GM12878 (cell line): ENCODE results near the gene IFT52. TPM values are rescaled to one million over a fixed set of nuclear protein-coding genes. Genes with fewer than 3 reads are reported as not detected.

ENCODE experiments used
- ATAC-seq: fragments of 200-7000 bp; cut with Tn5 transposase; 3 replicates; pipeline ENCODE4 v1.9.1; 2020; ENCODE audit warnings: mild to moderate bottlenecking, moderate library complexity
- BruUV-seq: library from RNA; stranded (reverse); fragments of 400-500 nt; replicated peaks from 2 replicates; lab custom pipeline; 2021; lab: Mats Ljungman, UMichigan
- CTCF ChIA-PET: fragments of 300-600 bp; sonication (Branson Sonifier 250); formaldehyde crosslinking; extraction: SDS; loops from one replicate; lab custom pipeline; 2021; ENCODE audit warnings: inconsistent platforms; lab: Yijun Ruan, JAX
- POLR2A ChIA-PET: fragments of 350-600 bp; formaldehyde crosslinking; extraction: SDS; loops from one replicate; lab custom pipeline; 2021; ENCODE audit warnings: inconsistent platforms; lab: Charles Lee
- RAD21 ChIA-PET: fragments of 300-600 bp; sonication (Branson Sonifier 250); formaldehyde crosslinking; loops from one replicate; lab custom pipeline; 2023; ENCODE audit warnings: antibody characterized with exemption; ENCODE audit not compliant: unreplicated experiment; lab: Charles Lee
- SMC1A ChIA-PET: fragments of 300-600 bp; sonication (Branson Sonifier 250); formaldehyde crosslinking; loops from one replicate; lab custom pipeline; 2023; ENCODE audit not compliant: unreplicated experiment, uncharacterized antibody; lab: Charles Lee
- DNase-seq: peaks from one replicate; pipeline ENCODE4 v3.0.0-alpha.2; 2011; ENCODE audit warnings: low read depth, low spot score
- FAIRE-seq: peaks from 3 replicates; lab custom pipeline; 2011; peaks lifted over from hg19 to GRCh38; lab: Jason Lieb, UNC
- H2AFZ ChIP-seq: 2 replicates; pipeline ENCODE4 v1.6.0; 2011; ENCODE audit warnings: low read depth, low read length, control low read depth; ENCODE audit not compliant: control insufficient read depth
- H3K27ac ChIP-seq: 2 replicates; pipeline ENCODE4 v1.5.1; 2011; ENCODE audit warnings: control low read depth; ENCODE audit not compliant: control insufficient read depth, insufficient read depth
- H3K27me3 ChIP-seq, 2 experiments: replicated peaks in 1 of 2; 2 replicates each; pipeline versions ENCODE4 v1.6.0 to v1.6.1; 2011; ENCODE audit warnings: low read length in 1 of 2; ENCODE audit not compliant: control insufficient read depth in 2 of 2, insufficient read depth in 2 of 2
- H3K36me3 ChIP-seq, 2 experiments: 2 replicates each; pipeline ENCODE4 v1.5.1; 2011; ENCODE audit warnings: low read length in 1 of 2; ENCODE audit not compliant: control insufficient read depth in 2 of 2, insufficient read depth in 2 of 2
- H3K4me1 ChIP-seq: 2 replicates; pipeline ENCODE4 v1.6.1; 2011; ENCODE audit warnings: mild to moderate bottlenecking, low read length, moderate library complexity, mixed read lengths; ENCODE audit not compliant: control insufficient read depth, insufficient read depth
- H3K4me2 ChIP-seq: 2 replicates; pipeline ENCODE4 v1.6.0; 2011; ENCODE audit warnings: control low read depth; ENCODE audit not compliant: control insufficient read depth, insufficient read depth
- H3K4me3 ChIP-seq: fragments of 200-600 bp; sonication (generic); 2 replicates; pipeline ENCODE4 v1.5.1; 2016
- H3K79me2 ChIP-seq: 2 replicates; pipeline ENCODE4 v1.6.0; 2011; ENCODE audit warnings: low read length; ENCODE audit not compliant: control insufficient read depth, insufficient read depth
- H3K9ac ChIP-seq: 2 replicates; pipeline ENCODE4 v1.8.0; 2011; ENCODE audit warnings: low read length, control low read depth, mixed read lengths; ENCODE audit not compliant: control insufficient read depth, insufficient read depth
- H3K9me3 ChIP-seq: replicated peaks from 3 replicates; pipeline ENCODE4 v1.5.1; 2011; ENCODE audit warnings: mild to moderate bottlenecking, low read length; ENCODE audit not compliant: control insufficient read depth, insufficient read depth
- H4K20me1 ChIP-seq: 2 replicates; pipeline ENCODE4 v1.6.0; 2011; ENCODE audit not compliant: control insufficient read depth, insufficient read depth
- BCL11A ChIP-seq: IDR thresholded peaks from 2 replicates; pipeline ENCODE4 v1.6.1; 2011; ENCODE audit warnings: low read depth, low read length
- BCL3 ChIP-seq: IDR thresholded peaks from 2 replicates; pipeline ENCODE4 v1.6.1; 2011; ENCODE audit warnings: borderline replicate concordance, low read depth, mild to moderate bottlenecking, moderate library complexity, low read length; ENCODE audit not compliant: insufficient read depth, poor library complexity, severe bottlenecking
- BMI1 ChIP-seq: fragments of 450-650 bp; IDR thresholded peaks from 2 replicates; pipeline ENCODE4 v1.6.1; 2016; ENCODE audit warnings: mild to moderate bottlenecking, moderate library complexity, borderline replicate concordance
- CTCF ChIP-seq, 3 experiments: IDR thresholded peaks in 2 of 3; conservative IDR thresholded peaks in 1 of 3; 2 replicates each; pipeline ENCODE4 v1.5.1; 2011; ENCODE audit warnings: low read depth in 3 of 3, low read length in 3 of 3, mild to moderate bottlenecking in 3 of 3, control low read depth in 2 of 3, moderate library complexity in 2 of 3, inconsistent platforms in 1 of 3, mixed read lengths in 1 of 3; ENCODE audit not compliant: control insufficient read depth in 2 of 3, insufficient read depth in 1 of 3; ENCODE audit errors: extremely low read depth in 1 of 3
- IKZF2 ChIP-seq, 2 experiments: fragments of 450-650 bp; IDR thresholded peaks; 2 replicates each; pipeline ENCODE4 v1.6.1; 2017; ENCODE audit warnings: mild to moderate bottlenecking in 2 of 2, moderate library complexity in 2 of 2
- NFIC ChIP-seq: IDR thresholded peaks from 2 replicates; pipeline ENCODE4 v1.6.1; 2012; ENCODE audit warnings: low read depth, mild to moderate bottlenecking, inconsistent platforms, low read length, moderate library complexity
- POU2F2 ChIP-seq: IDR thresholded peaks from 3 replicates; pipeline ENCODE4 v1.6.1; 2011; ENCODE audit warnings: low read depth, mild to moderate bottlenecking, low read length, borderline replicate concordance
- RAD21 ChIP-seq: IDR thresholded peaks from 2 replicates; pipeline ENCODE4 v1.6.1; 2011; ENCODE audit warnings: mild to moderate bottlenecking, low read depth, low read length, moderate library complexity; ENCODE audit not compliant: insufficient read depth
- RFX5 ChIP-seq: IDR thresholded peaks from 2 replicates; pipeline ENCODE4 v1.6.1; 2011; ENCODE audit warnings: low read depth, low read length, improper control_type of control experiment
- SMC3 ChIP-seq: IDR thresholded peaks from 2 replicates; pipeline ENCODE4 v1.6.1; 2011; ENCODE audit warnings: low read length, improper control_type of control experiment, borderline replicate concordance
- SUZ12 ChIP-seq: fragments of 200-600 bp; sonication (generic); IDR thresholded peaks from one replicate; pipeline ENCODE4 v1.6.1; 2018; ENCODE audit warnings: antibody characterized with exemption, mild to moderate bottlenecking; ENCODE audit not compliant: unreplicated experiment
- ZNF24 ChIP-seq: fragments of 450-650 bp; IDR thresholded peaks from 2 replicates; pipeline ENCODE4 v1.6.1; 2017; ENCODE audit warnings: antibody characterized with exemption, mild to moderate bottlenecking
- ZZZ3 ChIP-seq: IDR thresholded peaks from 2 replicates; pipeline ENCODE4 v1.6.1; 2011; ENCODE audit warnings: low read depth; ENCODE audit not compliant: control insufficient read depth, insufficient read length
- whole genome bisulfite sequencing: methylation state at CpG from one replicate; pipeline ENCODE4 v1.1.6; 2016; ENCODE audit warnings: low lambda C conversion rate; ENCODE audit not compliant: insufficient replicate concordance, insufficient coverage; ENCODE audit errors: missing lambda C conversion rate; 5-methylcytosine and 5-hydroxymethylcytosine counted together
- in situ Hi-C: fragments of 300-500 bp; cut with MboI; formaldehyde crosslinking; loops from 9 replicates; pipeline ENCODE4 v1.14.3; 2018; ENCODE audit warnings: mixed read lengths
- intact Hi-C: fragments of 100-400 bp; cut with micrococcal nuclease; formaldehyde crosslinking; loops from one replicate; pipeline ENCODE4 v1.14.2; 2022; ENCODE audit not compliant: unreplicated experiment
- polyA plus RNA-seq, 11 experiments: library from polyadenylated mRNA; depleted of rRNA in 4 of 11; unstranded in 6 of 11; stranded (reverse) in 5 of 11; fragments of >200 nt; fragmentation: Nextera tagmentation in 4 of 11; fragmentation: Illumina TruSeq in 1 of 11; extraction: Ambion mirVana in 4 of 11; extraction: Trizol in 1 of 11; gene quantifications; 1 replicate in 1 of 11; 2 replicates in 10 of 11; pipeline versions ENCODE4 v1.2.1 to v1.2.3, GENCODE V29; 2011 to 2016; ENCODE audit warnings: inconsistent platforms in 2 of 11, missing spikeins in 2 of 11, low read depth in 1 of 11
- total RNA-seq, 4 experiments: library from RNA; depleted of rRNA in 3 of 4; stranded (reverse); fragments of >200 nt in 3 of 4; fragmentation: Illumina TruSeq in 1 of 4; extraction: Trizol in 1 of 4; gene quantifications; 2 replicates each; pipeline versions ENCODE4 v1.2.1 to v1.2.3, GENCODE V29; 2013 to 2021

The IFT52 gene
- total and polyA plus RNA-seq, 10 of the 15 experiments (the other 5 are each of a cell fraction or from before 2014, with no cell fraction given), result 18.1 to 30.5 (median 26.0) TPM

DNA sequence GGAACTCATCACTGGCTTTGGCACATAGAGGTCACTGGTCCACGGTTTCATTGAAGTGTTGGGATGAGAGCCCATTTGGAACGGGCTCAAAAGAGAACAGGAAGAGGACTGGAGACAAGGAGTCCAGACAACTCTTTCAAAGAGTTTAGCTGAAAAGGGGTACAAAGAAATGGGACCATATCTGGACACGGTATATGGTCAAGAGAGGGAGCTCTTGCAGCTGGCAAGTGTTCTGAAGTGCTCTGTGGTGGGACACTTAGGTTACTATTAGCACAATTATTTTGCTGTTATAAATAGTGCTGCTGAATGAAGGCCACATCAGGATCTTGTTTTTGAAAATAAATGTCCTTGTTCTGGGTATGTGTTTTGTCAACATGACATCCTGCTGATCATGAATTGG, 27.3 kb upstream of the IFT52 start:
- ChIA-PET CTCF (interaction anchor here (0.7 to 2.0 kb wide), 2 partner anchors 129 to 186 kb away, joined by 3 to 16 read pairs; no protein-coding TSS in a partner anchor), POLR2A (no interaction called here), RAD21 (interaction anchor here (0.7 kb wide), 2 partner anchors 88 to 186 kb away, joined by 3 read pairs; no protein-coding TSS in a partner anchor), SMC1A (interaction anchor here (0.6 kb wide), 1 partner anchor 98 kb away, joined by 3 read pairs; no protein-coding TSS in a partner anchor)
- Histone ChIP-seq H3K4me2 (no peak overlapping the region), H3K9me3 (no peaks in the 10 kb centered on the region), H2AFZ (no peak overlapping the region), H3K27ac (no peak overlapping the region), H3K27me3 (no peaks in the 10 kb centered on the region), H4K20me1 (no peaks in the 10 kb centered on the region), H3K4me1 (no peaks in the 10 kb centered on the region)
- intact Hi-C loops, result no loop called here
- BruUV-seq, result no TSS peak
- DNase-seq (no peak), FAIRE-seq (no peak), ATAC-seq (peak; percentile 61)
- TF ChIP-seq POU2F2, result no peak
- TF ChIP-seq RAD21, result peak; percentile 35; the same call in 1 of the 2 replicates
- TF ChIP-seq RFX5, result no peak
- peak; percentile 21; the same call in 1 of the 2 replicates for TF ChIP-seq SMC3
- TF ChIP-seq ZZZ3, result no peak
- TF ChIP-seq BMI1, result no peak
- TF ChIP-seq NFIC, result no peak
- TF ChIP-seq BCL3, result no peak
- TF ChIP-seq IKZF2 (IDR thresholded peaks at IDR 0.05), result no peak
- no peak for TF ChIP-seq BCL11A
- TF ChIP-seq ZNF24, result no peak
- TF ChIP-seq CTCF (IDR thresholded peaks at IDR 0.05 in 2 of 3, conservative IDR thresholded peaks at IDR 0.05 in 1 of 3; ENCODE audit: control insufficient read depth in 2 of 3, extremely low read depth in 1 of 3, insufficient read depth in 1 of 3, low read depth in 3 of 3, low read length in 3 of 3), result peak in 2 of 3 experiments; percentile 21 to 24; a peak in 2 of 6 replicates
- no peak for TF ChIP-seq SUZ12
- TF ChIP-seq, all 136 proteins: peak for 3
- WGBS, result 30% methylated on average over 3 of the region's 3 CpGs
- in situ Hi-C loops, result no loop called here
- no peaks in the 10 kb centered on the region for H3K79me2 ChIP-seq
- H3K36me3 ChIP-seq, result no peaks in the 10 kb centered on the region
- no peak overlapping the region for H3K4me3 ChIP-seq
- no peak overlapping the region for H3K9ac ChIP-seq
